HG03378 (cell line): Measurements from ENCODE around the gene MXD4.
A peak's percentile ranks its signal among the peaks of the same experiment; 100 is the strongest.

ENCODE experiments used
- ATAC-seq: cut with Tn5 transposase; IDR thresholded peaks from one replicate; pipeline ENCODE4 v1.9.1; 2021; ENCODE audit warnings: mild to moderate bottlenecking, moderate library complexity; ENCODE audit not compliant: unreplicated experiment

The MXD4 gene, protein sequence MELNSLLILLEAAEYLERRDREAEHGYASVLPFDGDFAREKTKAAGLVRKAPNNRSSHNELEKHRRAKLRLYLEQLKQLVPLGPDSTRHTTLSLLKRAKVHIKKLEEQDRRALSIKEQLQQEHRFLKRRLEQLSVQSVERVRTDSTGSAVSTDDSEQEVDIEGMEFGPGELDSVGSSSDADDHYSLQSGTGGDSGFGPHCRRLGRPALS

DNA sequence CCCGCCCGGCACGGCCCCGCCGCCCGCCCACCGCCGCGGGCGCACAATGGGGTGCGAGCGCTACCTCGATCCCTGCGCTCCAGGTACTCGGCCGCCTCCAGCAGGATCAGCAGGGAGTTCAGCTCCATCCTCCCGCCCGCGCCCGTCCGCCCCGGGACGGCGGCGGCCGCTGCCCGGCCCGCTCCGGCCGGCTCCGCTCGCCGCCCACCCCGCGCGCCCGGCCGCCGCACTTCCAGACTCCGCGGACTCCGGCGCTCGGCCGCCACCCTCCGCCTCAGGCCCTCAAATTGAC, at the start of gene MXD4:
MXD4 (minus strand) TSS at position 257 of the 292 bp plus-strand sequence; CDS start at position 128, 129 bp downstream.
- peak; percentile 1 for ATAC-seq

- ATAC-seq = no peak
Measured at GRCh38 chr4:2306773-2307410, 45.0 kb upstream of the MXD4 start.

- ATAC-seq = no peak
Measured at GRCh38 chr4:2305766-2306501, 44.0 kb upstream of the MXD4 start.

- ATAC-seq = no peak
Measured at GRCh38 chr4:2304877-2305561, 43.1 kb upstream of the MXD4 start.

- no peak for ATAC-seq
Measured at GRCh38 chr4:2304321-2304876, 42.5 kb upstream of the MXD4 start.

DNA sequence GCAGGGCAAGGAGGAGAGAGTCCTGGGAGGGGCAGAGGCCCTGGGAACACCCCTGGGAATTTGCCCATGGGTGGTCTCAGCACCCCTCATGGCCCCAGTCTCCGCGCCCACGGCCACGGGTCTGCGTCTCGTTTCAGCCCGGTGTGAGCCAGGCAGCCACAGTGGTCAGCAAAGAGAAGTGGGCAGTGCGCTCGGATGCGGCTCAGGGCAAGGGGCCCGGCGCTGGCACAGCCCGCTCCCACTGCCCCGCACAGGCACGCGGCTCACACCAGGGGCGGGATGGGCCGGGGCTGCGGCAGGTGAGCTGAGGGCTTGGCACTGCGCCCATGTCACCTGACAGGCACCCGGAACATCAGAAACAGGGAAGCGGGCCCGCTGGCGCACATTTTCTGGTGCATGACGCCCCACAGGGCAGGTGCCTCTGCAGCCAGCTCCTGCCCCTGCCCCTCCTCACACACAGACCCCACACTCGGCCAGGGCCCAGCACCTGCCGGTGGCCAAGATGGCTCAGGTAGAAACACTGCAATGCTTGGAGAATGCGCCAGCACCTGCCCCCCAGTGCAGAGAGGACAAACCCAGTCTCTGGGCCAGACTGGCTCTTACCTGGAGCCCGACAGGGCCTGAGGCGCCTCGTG, 41.9 kb upstream of the MXD4 start:
- ATAC-seq = no peak

GRCh38 chr4:2303121-2303685, 41.3 kb upstream of the MXD4 start:
- ATAC-seq = no peak

DNA sequence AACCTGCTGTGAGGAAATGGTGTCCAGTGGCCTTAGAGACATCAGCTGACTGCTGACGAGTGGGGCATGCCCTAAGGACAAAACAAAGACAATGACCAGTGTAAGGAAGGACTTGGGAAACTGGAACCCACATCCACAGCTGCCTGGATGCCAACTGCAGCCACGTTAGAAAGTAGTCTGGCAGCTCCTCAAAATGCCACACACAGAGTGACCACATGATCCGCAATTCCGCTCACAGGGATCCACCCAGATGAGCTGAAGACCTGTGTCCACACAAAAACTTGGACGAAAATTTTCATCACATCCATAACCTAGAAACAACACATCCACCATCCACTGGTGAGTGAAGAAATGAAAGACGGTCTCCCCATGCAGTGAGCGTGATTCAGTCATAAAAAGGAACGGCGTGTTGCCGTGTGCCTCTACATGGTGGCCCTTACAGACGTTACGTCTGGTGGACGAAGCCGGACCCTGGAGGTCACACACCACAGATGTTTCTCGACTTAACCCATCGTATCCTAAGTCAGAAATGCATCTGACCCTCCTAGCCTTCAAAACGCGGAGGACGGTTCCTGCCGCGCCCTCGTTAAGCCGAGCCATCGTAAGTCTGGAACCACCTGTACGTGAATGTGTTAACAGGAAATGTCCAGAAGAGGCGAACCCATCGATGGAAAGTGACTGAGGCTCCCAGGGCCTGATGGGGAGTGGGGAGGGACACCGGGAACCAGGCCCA, 40.6 kb upstream of the MXD4 start:
- no peak for ATAC-seq

GRCh38 chr4:2301806-2302205, 39.9 kb upstream of the MXD4 start:
- ATAC-seq = no peak

GRCh38 chr4:2301225-2301642, 39.3 kb upstream of the MXD4 start:
- ATAC-seq = no peak

- ATAC-seq = no peak
Measured at GRCh38 chr4:2300431-2301224, 38.7 kb upstream of the MXD4 start.

GRCh38 chr4:2299794-2300193, 37.9 kb upstream of the MXD4 start:
- ATAC-seq = no peak

DNA sequence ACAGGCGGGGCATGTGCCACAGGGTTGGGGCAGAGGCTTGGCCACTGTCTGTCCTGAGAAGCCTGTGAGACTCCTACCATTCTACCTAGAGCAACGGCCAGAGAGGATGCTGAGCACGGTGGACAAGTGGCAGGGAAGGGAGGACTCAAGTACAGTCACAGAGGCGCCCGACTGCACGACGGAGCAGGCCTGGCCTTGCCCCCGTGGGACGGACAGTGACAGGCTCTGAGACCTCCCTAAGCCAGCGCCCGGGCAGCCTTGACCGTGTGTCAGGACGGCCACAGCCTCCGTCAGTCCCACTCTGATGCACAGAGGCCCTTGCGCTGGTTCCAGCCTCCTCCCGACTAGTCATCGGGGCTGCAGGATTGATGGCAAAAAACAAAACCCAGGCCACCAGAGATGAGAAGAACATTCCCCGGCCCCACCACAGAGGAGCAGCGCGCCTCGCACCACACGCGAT, 36.7 kb upstream of the MXD4 start:
- no peak for ATAC-seq

DNA sequence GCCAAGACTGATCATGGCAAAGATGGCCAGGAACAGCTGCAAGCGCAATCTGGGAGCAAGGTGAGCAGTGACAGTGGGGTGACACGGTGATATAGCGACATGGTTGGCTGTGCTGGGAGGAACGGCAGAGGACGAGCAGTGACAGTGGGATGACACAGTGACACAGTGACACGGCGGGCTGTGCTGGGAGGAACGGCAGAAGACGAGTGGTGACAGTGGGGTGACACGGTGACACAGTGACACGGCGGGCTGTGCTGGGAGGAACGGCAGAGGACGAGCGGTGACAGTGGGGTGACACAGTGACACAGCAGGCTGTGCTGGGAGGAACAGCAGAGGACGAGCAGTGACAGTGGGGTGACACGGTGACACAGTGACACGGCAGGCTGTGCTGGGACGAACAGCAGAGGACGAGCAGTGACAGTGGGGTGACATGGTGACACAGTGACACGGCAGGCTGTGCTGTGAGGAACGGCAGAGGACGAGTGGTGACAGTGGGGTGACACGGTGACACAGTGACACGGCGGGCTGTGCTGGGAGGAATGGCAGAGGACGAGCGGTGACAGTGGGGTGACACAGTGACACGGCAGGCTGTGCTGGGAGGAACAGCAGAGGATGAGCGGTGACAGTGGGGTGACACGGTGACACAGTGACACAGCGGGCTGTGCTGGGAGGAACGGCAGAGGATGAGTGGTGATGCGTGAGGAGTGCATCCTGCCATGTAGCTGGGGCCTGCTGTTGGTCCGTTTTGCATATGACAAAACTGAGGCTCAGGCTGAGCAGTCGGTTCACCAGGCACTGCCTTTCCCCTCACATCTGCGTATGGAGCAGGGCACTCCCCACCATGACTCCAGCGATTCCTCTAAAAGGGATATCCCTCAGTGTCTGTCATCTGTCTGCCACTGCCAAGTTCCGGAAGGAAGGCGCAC, 36.0 kb upstream of the MXD4 start:
- no peak for ATAC-seq

DNA sequence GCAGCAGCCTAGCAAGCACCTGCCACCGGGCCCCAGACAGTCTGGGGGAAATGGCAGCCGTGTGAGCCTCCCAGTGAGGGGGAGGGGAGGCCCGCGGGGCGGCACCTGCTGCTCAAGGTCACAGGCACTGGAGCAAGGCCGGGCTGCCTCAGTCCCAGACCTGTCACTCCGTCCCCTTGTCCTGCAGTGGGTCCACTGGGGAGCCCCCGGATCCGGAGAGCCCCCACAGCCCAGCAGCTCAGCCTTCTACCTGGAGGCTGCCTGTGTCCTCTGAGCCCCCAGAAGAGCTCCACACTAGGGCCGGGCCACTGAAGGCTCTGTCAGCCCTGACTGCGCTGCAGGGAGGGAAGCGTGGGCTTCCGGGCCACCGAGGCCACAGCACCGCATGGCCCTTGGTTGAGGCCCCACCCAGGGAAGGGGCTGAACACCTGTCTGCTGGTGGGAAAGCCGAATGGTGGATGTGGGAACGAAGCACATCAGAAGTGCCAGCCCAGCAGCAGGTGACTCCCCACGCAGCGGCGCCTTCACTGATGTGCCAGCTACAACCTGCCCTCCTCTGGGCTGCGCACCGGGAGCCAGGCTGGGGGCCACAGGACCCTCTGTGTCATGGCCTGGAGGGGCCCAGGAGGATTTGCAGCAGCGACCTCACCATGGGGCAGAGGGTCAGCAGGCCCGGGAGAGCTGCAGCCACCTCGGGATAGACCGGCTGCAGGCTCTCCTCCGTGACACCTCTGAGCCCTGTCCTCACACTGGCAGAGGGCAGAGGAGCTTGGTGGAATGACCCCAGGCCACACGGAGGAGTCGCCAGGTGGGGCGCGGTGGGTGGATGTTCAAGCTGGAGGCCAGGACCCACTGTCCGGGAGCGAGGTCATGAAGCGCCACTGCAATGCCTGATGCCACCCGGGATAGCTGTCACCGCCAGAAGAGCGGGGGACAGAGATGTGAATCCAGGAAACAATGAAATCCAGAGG, 35.0 kb upstream of the MXD4 start:
- ATAC-seq = no peak

GRCh38 chr4:2295900-2296442, 34.1 kb upstream of the MXD4 start:
- ATAC-seq = no peak

DNA sequence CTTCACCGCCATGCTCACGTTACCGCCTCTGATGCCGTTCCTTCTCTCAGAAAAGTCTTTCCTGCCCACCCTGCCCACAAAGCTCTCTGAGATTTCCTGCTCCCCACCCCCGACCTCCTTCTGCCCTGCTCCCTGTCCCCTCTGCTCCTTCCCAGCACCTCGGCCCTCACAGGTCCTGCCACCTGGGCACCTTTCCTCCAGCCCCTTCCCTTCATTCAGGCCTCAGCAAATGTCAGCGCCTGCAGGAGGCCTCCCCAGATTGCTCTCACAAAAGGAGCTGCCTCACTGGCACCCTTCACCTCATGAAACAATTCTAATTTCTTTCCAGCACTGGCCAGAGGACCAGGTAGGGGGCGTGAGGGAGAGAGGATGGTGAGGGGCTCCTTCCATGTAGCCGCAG, 33.6 kb upstream of the MXD4 start:
- no peak for ATAC-seq
